ENCODE measurements around the gene PTK7. TPM values are rescaled to one million over a fixed set of nuclear protein-coding genes. Genes with fewer than 3 reads are reported as not detected.

Gene PTK7
- total and polyA plus RNA-seq, 2 donors (not counting 3 experiments of a cell fraction or from before 2014, with no cell fraction given): 41.9 to 65.6 TPM

GRCh38 chr6:43070028-43070632 lies 6.0 kb upstream of the PTK7 start:
- H3K36me3 ChIP-seq (ENCODE audit: control insufficient read depth in 2 of 2, extremely low read depth in 1 of 2, insufficient read depth in 2 of 2, low read length in 2 of 2): peaks cover 0 to 13% of the 10 kb centered on the region in 2 experiments
- H3K4me3 ChIP-seq (replicated peaks in 1 of 3; ENCODE audit: insufficient read depth in 1 of 3, low read depth in 1 of 3, low read length in 3 of 3): no peak overlapping the region
- dilution Hi-C loops (cut with MboI; ENCODE audit: extremely low pct_ligation_motif_present, low sequenced_read_pairs) (no loop called here), intact Hi-C loops (cut with micrococcal nuclease) (loop anchor here (1.0 kb wide), 2 partner anchors 59 to 73 kb away; no protein-coding TSS in a partner anchor)
- H3K4me2 ChIP-seq (ENCODE audit: insufficient read depth, low read length): no peak overlapping the region
- H3K9me3 ChIP-seq (replicated peaks; ENCODE audit: control insufficient read depth, insufficient read depth, low read length): no peaks in the 10 kb centered on the region
- no peak overlapping the region for H3K27ac ChIP-seq (ENCODE audit: insufficient read depth, low read depth, low read length)
- TF ChIP-seq, protein P1, sequence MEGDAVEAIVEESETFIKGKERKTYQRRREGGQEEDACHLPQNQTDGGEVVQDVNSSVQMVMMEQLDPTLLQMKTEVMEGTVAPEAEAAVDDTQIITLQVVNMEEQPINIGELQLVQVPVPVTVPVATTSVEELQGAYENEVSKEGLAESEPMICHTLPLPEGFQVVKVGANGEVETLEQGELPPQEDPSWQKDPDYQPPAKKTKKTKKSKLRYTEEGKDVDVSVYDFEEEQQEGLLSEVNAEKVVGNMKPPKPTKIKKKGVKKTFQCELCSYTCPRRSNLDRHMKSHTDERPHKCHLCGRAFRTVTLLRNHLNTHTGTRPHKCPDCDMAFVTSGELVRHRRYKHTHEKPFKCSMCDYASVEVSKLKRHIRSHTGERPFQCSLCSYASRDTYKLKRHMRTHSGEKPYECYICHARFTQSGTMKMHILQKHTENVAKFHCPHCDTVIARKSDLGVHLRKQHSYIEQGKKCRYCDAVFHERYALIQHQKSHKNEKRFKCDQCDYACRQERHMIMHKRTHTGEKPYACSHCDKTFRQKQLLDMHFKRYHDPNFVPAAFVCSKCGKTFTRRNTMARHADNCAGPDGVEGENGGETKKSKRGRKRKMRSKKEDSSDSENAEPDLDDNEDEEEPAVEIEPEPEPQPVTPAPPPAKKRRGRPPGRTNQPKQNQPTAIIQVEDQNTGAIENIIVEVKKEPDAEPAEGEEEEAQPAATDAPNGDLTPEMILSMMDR (IDR thresholded peaks at IDR 0.05; ENCODE audit: extremely low read depth in 1 of 2, insufficient read depth in 1 of 2, low read depth in 1 of 2, low read length in 2 of 2): peak; percentile 48 to 49
- TF ChIP-seq MYC (IDR thresholded peaks at IDR 0.05; ENCODE audit: low read depth, low read length): no peak
- H2AFZ ChIP-seq (ENCODE audit: low read depth, low read length): no peak overlapping the region
- no peaks in the 10 kb centered on the region for H3K79me2 ChIP-seq (ENCODE audit: control insufficient read depth, insufficient read depth, low read length)
- FAIRE-seq (peak; percentile 83), DNase-seq (ENCODE audit: low read depth, low spot score) (peak; percentile 37)
- H3K9ac ChIP-seq (replicated peaks; ENCODE audit: extremely low read depth, insufficient read depth, low read length): no peak overlapping the region
- ChIA-PET CTCF (interaction anchor here (1.6 kb wide), 1 partner anchor 73 kb away, joined by 11 read pairs; no protein-coding TSS in a partner anchor), POLR2A (no interaction called here)
- no peaks in the 10 kb centered on the region for H3K27me3 ChIP-seq (ENCODE audit: control insufficient read depth in 2 of 2, insufficient read depth in 2 of 2, low read length in 2 of 2)
- H4K20me1 ChIP-seq (replicated peaks; ENCODE audit: control insufficient read depth, extremely low read depth, insufficient read depth, low read length): no peaks in the 10 kb centered on the region
- no TSS peak for BruUV-seq (replicated peaks)
- no peaks in the 10 kb centered on the region for H3K4me1 ChIP-seq (ENCODE audit: control insufficient read depth, extremely low read depth, insufficient read depth, low read length)
- no peaks in the 10 kb centered on the region for H3K9me1 ChIP-seq (replicated peaks; ENCODE audit: control insufficient read depth, extremely low read depth, insufficient read depth, low read length)

- DNase-seq (ENCODE audit: low read depth, low spot score): no peak
- Histone ChIP-seq H4K20me1 (replicated peaks; ENCODE audit: control insufficient read depth, extremely low read depth, insufficient read depth, low read length) (no peaks in the 10 kb centered on the region), H3K79me2 (ENCODE audit: control insufficient read depth, insufficient read depth, low read length) (no peaks in the 10 kb centered on the region), H3K4me3 (replicated peaks in 1 of 3; ENCODE audit: insufficient read depth in 1 of 3, low read depth in 1 of 3, low read length in 3 of 3) (no peak overlapping the region), H3K4me1 (ENCODE audit: control insufficient read depth, extremely low read depth, insufficient read depth, low read length) (peaks cover 7% of the 10 kb centered on the region), H3K36me3 (ENCODE audit: control insufficient read depth in 2 of 2, extremely low read depth in 1 of 2, insufficient read depth in 2 of 2, low read length in 2 of 2) (peaks cover 0 to 8% of the 10 kb centered on the region in 2 experiments), H2AFZ (ENCODE audit: low read depth, low read length) (no peak overlapping the region), H3K9me3 (replicated peaks; ENCODE audit: control insufficient read depth, insufficient read depth, low read length) (no peaks in the 10 kb centered on the region), H3K27me3 (ENCODE audit: control insufficient read depth in 2 of 2, insufficient read depth in 2 of 2, low read length in 2 of 2) (peaks cover 0 to 6% of the 10 kb centered on the region in 2 experiments), H3K9ac (replicated peaks; ENCODE audit: extremely low read depth, insufficient read depth, low read length) (no peak overlapping the region), H3K4me2 (ENCODE audit: insufficient read depth, low read length) (no peak overlapping the region), H3K9me1 (replicated peaks; ENCODE audit: control insufficient read depth, extremely low read depth, insufficient read depth, low read length) (no peaks in the 10 kb centered on the region), H3K27ac (ENCODE audit: insufficient read depth, low read depth, low read length) (no peak overlapping the region)
- ChIA-PET CTCF (interaction anchor here (4.4 kb wide), 1 partner anchor 68 kb away, joined by 22 read pairs; no protein-coding TSS in a partner anchor), POLR2A (no interaction called here)
- dilution Hi-C loops (cut with MboI; ENCODE audit: extremely low pct_ligation_motif_present, low sequenced_read_pairs) (no loop called here), intact Hi-C loops (cut with micrococcal nuclease) (no loop called here)
- TF ChIP-seq JUN (IDR thresholded peaks at IDR 0.05; ENCODE audit: borderline replicate concordance, insufficient read depth, insufficient read length, low read depth): no peak
- no peak for TF ChIP-seq POLR2AphosphoS5 (IDR thresholded peaks at IDR 0.05; ENCODE audit: insufficient read depth, low read depth, low read length)
- TF ChIP-seq FOS (IDR thresholded peaks at IDR 0.05; ENCODE audit: borderline replicate concordance, insufficient read depth, low read length): no peak
- TF ChIP-seq MAX (IDR thresholded peaks at IDR 0.05; ENCODE audit: insufficient read depth, insufficient read length): no peak
- TF ChIP-seq GATA2 (IDR thresholded peaks at IDR 0.05; ENCODE audit: insufficient read depth, insufficient read length, low read depth, low read length): no peak
- TF ChIP-seq POLR2A (IDR thresholded peaks at IDR 0.05; ENCODE audit: low read depth, low read length): no peak
- no peak for TF ChIP-seq MYC (IDR thresholded peaks at IDR 0.05; ENCODE audit: low read depth, low read length)
- no peak for TF ChIP-seq EZH2 (IDR thresholded peaks at IDR 0.05; ENCODE audit: borderline replicate concordance, low read depth, low read length, severe bottlenecking)
- TF ChIP-seq, protein P1 (IDR thresholded peaks at IDR 0.05; ENCODE audit: extremely low read depth in 1 of 2, insufficient read depth in 1 of 2, low read depth in 1 of 2, low read length in 2 of 2): no peak
- no peak for FAIRE-seq
- no TSS peak for BruUV-seq (replicated peaks)
Measured at GRCh38 chr6:43074847-43075669, 1.1 kb upstream of the PTK7 start.
